Measurements from ENCODE around the gene VTI1A. TPM values are rescaled to one million over a fixed set of nuclear protein-coding genes. Genes with fewer than 3 reads are reported as not detected.

The VTI1A gene
- total and polyA plus RNA-seq, 2 of the 13 experiments (the other 11 are each of a cell fraction or from before 2014, with no cell fraction given) = 11.7 to 32.7 TPM

DNA sequence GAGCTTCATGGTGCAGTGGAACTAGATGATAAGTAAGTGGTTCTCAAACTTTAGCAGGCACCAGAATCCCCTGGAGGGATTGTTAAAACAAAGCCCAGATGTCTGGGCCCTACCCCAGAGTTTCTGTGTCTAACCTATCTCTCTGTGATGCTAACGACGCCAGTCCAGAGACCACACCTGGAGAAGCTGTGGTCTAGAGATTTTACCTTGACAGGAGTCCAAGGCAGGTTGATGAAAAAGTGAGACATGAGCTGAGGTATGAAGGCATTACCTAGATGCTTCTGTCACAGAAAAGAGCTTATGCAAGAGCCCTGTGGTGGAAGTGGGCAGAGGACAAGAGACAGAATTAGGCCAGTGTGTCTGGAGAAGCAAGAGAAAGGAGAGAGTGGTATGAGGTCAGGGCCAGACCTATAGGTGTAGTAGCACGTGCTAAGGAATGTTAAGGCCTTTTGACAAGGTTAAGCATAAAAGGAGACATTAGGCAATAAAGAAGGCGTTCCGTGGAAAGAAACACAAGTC lies 318.8 kb downstream of the VTI1A start:
- H4K20me1 ChIP-seq (ENCODE audit: insufficient read depth, low read length) = no peaks in the 10 kb centered on the region
- H3K9ac ChIP-seq (ENCODE audit: insufficient read depth, low read depth, low read length) = no peak overlapping the region
- H3K27ac ChIP-seq (ENCODE audit: extremely low read length, insufficient read depth, low read length) = no peak overlapping the region
- no peaks in the 10 kb centered on the region for H3K36me3 ChIP-seq (replicated peaks in 1 of 2; ENCODE audit: control insufficient read depth in 1 of 2, insufficient read depth in 2 of 2, low read length in 2 of 2)
- ChIA-PET POLR2A (no interaction called here), CTCF (ENCODE audit: low intra/inter-chr PET ratio, low total read pairs) (no interaction called here)
- H3K9me3 ChIP-seq (ENCODE audit: low read length) = no peaks in the 10 kb centered on the region
- DNase-seq (ENCODE audit: low spot score) = no peak
- no peaks in the 10 kb centered on the region for H3K27me3 ChIP-seq (ENCODE audit: control insufficient read depth in 1 of 2, insufficient read depth in 2 of 2, low read length in 2 of 2)
- in situ Hi-C loops (cut with HindIII; ENCODE audit: extremely low pct_ligation_motif_present, low pct_unique_long_range_greater_than_20kb) (no loop called here), intact Hi-C loops (cut with micrococcal nuclease; ENCODE audit: unreplicated experiment) (no loop called here)
- WGBS (ENCODE audit: low lambda C conversion rate) = 91% methylated on average over 5 of the region's 5 CpGs
- FAIRE-seq = no peak
- TF ChIP-seq ZFP82 (CRISPR knock-in tag; IDR thresholded peaks at IDR 0.05; ENCODE audit: borderline replicate concordance) (no peak), MTA1 (CRISPR knock-in tag; IDR thresholded peaks at IDR 0.05; ENCODE audit: borderline replicate concordance) (no peak), BRCA1 (CRISPR knock-in tag; IDR thresholded peaks at IDR 0.05) (no peak), ZNF230 (CRISPR knock-in tag; IDR thresholded peaks at IDR 0.05) (no peak)
- TF ChIP-seq, protein P1, sequence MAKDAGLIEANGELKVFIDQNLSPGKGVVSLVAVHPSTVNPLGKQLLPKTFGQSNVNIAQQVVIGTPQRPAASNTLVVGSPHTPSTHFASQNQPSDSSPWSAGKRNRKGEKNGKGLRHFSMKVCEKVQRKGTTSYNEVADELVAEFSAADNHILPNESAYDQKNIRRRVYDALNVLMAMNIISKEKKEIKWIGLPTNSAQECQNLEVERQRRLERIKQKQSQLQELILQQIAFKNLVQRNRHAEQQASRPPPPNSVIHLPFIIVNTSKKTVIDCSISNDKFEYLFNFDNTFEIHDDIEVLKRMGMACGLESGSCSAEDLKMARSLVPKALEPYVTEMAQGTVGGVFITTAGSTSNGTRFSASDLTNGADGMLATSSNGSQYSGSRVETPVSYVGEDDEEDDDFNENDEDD (CRISPR knock-in tag; IDR thresholded peaks at IDR 0.05; ENCODE audit: borderline replicate concordance) = no peak
- TF ChIP-seq, protein P2, sequence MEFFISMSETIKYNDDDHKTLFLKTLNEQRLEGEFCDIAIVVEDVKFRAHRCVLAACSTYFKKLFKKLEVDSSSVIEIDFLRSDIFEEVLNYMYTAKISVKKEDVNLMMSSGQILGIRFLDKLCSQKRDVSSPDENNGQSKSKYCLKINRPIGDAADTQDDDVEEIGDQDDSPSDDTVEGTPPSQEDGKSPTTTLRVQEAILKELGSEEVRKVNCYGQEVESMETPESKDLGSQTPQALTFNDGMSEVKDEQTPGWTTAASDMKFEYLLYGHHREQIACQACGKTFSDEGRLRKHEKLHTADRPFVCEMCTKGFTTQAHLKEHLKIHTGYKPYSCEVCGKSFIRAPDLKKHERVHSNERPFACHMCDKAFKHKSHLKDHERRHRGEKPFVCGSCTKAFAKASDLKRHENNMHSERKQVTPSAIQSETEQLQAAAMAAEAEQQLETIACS (CRISPR knock-in tag; IDR thresholded peaks at IDR 0.05) = no peak
- TF ChIP-seq, protein P3, sequence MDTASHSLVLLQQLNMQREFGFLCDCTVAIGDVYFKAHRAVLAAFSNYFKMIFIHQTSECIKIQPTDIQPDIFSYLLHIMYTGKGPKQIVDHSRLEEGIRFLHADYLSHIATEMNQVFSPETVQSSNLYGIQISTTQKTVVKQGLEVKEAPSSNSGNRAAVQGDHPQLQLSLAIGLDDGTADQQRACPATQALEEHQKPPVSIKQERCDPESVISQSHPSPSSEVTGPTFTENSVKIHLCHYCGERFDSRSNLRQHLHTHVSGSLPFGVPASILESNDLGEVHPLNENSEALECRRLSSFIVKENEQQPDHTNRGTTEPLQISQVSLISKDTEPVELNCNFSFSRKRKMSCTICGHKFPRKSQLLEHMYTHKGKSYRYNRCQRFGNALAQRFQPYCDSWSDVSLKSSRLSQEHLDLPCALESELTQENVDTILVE (CRISPR knock-in tag; IDR thresholded peaks at IDR 0.05) = no peak
- no peak for ATAC-seq
- H3K79me2 ChIP-seq (ENCODE audit: insufficient read depth, low read length) = no peaks in the 10 kb centered on the region
- BruUV-seq (replicated peaks) = no TSS peak
- no peak overlapping the region for H2AFZ ChIP-seq (ENCODE audit: low read length)
- peaks cover 14% of the 10 kb centered on the region for H3K4me1 ChIP-seq (ENCODE audit: insufficient read depth, low read length)
- H3K4me3 ChIP-seq (replicated peaks in 1 of 3; ENCODE audit: insufficient read depth in 1 of 3, low read depth in 2 of 3, low read length in 3 of 3) = no peak overlapping the region
- no peak overlapping the region for H3K4me2 ChIP-seq (ENCODE audit: low read depth, low read length)

Measured in HepG2 (cell line).